Stimulated activated CD8-positive, alpha-beta memory T cell treated with anti-CD3 and anti-CD28 coated beads, Interleukin-4, amount 100 ng/mL, for 24 hours (primary cell): ENCODE results near the gene SLC39A2.

Experiments
- DNase-seq: peaks from one replicate; pipeline ENCODE4 v3.0.0-alpha.2; 2020; ENCODE audit warnings: low read depth

Gene SLC39A2

GRCh38 chr14:21047378-21047781, 48.3 kb downstream of the SLC39A2 start:
- DNase-seq, result no peak

DNA sequence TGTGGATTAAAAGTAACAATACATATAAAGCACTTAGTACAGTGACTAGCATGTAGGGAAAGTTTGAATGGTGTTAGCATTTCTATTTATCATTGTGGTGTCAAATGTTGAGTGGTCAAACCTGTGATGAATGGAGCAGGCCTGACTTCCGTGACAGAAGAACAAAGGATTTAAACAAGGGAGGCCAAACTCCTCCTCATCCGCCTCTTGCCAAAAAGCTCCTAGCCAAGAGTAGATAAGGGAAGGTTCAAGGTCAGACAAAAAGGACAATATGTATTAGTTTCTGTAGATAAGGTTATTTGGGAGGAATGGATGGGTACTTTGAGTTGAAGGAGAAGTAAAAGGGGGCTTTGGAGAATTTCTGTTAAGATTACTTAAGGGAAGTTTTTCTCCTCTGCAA, 49.5 kb downstream of the SLC39A2 start:
- DNase-seq, result no peak

DNA sequence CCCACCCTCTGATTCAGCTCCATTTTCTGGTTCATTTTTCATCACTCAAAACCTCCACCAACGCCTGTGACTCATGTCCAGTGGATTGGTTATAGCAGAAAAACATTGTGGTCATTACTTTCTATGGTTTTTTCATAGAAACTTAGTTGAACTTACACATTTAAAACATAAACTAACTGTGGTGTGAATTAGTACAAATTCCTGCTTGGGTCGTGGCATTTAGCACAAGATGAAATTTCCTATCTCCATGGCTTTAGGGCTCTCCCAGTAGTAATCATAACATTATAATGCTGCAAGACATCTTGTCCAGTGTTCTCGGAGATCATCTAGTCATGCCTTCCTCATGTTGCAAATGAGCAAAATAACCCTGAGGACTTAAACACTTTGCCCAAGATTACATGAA, 50.2 kb downstream of the SLC39A2 start:
- DNase-seq, result no peak

- no peak for DNase-seq
These were observed 51.5 kb downstream of the SLC39A2 start for GRCh38 chr14:21050597-21050996.
